Measurements from ENCODE around the gene MVP.
"Not testable (repeated sequence)": the region's sequence is repeated elsewhere in the genome, so short reads cannot be mapped to it uniquely, and the experiment has no call there.

MVP gene

GRCh38 chr16:29876217-29876593 lies 55.9 kb downstream of the MVP start:
- no peak for DNase-seq

- no peak for DNase-seq
These were observed 56.5 kb downstream of the MVP start for GRCh38 chr16:29876594-29877249.

GRCh38 chr16:29877266-29877961 lies 57.2 kb downstream of the MVP start:
- no peak for DNase-seq

- DNase-seq = no peak
These were observed 57.9 kb downstream of the MVP start for GRCh38 chr16:29878172-29878571.

GRCh38 chr16:29881050-29881449 lies 60.8 kb downstream of the MVP start:
- no peak for DNase-seq

- DNase-seq = no peak
These were observed 63.7 kb downstream of the MVP start for GRCh38 chr16:29883987-29884386.

- not testable (repeated sequence) for DNase-seq
These were observed 69.1 kb downstream of the MVP start for GRCh38 chr16:29889372-29889771.

- DNase-seq = no peak
These were observed 71.5 kb downstream of the MVP start for GRCh38 chr16:29891525-29892457.

- no peak for DNase-seq
These were observed 72.2 kb downstream of the MVP start for GRCh38 chr16:29892458-29892813.

GRCh38 chr16:29893553-29893952 lies 73.3 kb downstream of the MVP start:
- DNase-seq = no peak

GRCh38 chr16:29894352-29894751 lies 74.1 kb downstream of the MVP start:
- DNase-seq = no peak

GRCh38 chr16:29896841-29897240 lies 76.6 kb downstream of the MVP start:
- no peak for DNase-seq

- no peak for DNase-seq
These were observed 77.1 kb downstream of the MVP start for GRCh38 chr16:29897333-29897732.

Data from NCI-H1694 treated with DMSO at 0.1 percent for 48 hours (cell line).